HL-60 (cell line): Measurements from ENCODE around the gene LIN9.

Experiments used
- CTCF ChIP-seq: IDR thresholded peaks from one replicate; pipeline ENCODE4 v1.5.1; 2011; ENCODE audit warnings: low read length, control low read depth, inconsistent platforms; ENCODE audit not compliant: insufficient read depth
- POLR2AphosphoS5 ChIP-seq: IDR thresholded peaks from 2 replicates; pipeline ENCODE4 v1.6.1; 2012; ENCODE audit warnings: low read depth
- REST ChIP-seq: IDR thresholded peaks from 2 replicates; pipeline ENCODE4 v1.6.1; 2012; ENCODE audit warnings: low read depth; ENCODE audit not compliant: insufficient replicate concordance
- SPI1 ChIP-seq: IDR thresholded peaks from 2 replicates; pipeline ENCODE4 v1.6.1; 2012; ENCODE audit warnings: low read depth, mild to moderate bottlenecking, borderline replicate concordance

GRCh38 chr1:226312065-226312464, 3.1 kb upstream of the LIN9 start:
- TF ChIP-seq CTCF (no peak), POLR2AphosphoS5 (no peak), REST (no peak), SPI1 (no peak)
